GM23338 (cell line): ENCODE measurements around the gene ZSCAN9. TPM values are rescaled to one million over a fixed set of nuclear protein-coding genes. Genes with fewer than 3 reads are reported as not detected.

Source experiments
- ATAC-seq: fragments of 200-7000 bp; cut with Tn5 transposase; 3 replicates; pipeline ENCODE4 v1.9.1; 2020
- DNase-seq: peaks from one replicate; pipeline ENCODE4 v3.0.0-alpha.2; 2015; ENCODE audit warnings: low spot score
- H2AFZ ChIP-seq: fragments of 200-600 bp; sonication (generic); 2 replicates; pipeline ENCODE4 v1.8.0; 2016; ENCODE audit warnings: antibody characterized with exemption, mild to moderate bottlenecking, moderate library complexity
- H3F3A ChIP-seq: fragments of 200-600 bp; sonication (generic); replicated peaks from 2 replicates; pipeline ENCODE4 v1.8.0; 2017; ENCODE audit warnings: antibody characterized with exemption, mixed run types, low read depth
- H3K27ac ChIP-seq: fragments of 200-600 bp; sonication (generic); 2 replicates; pipeline ENCODE4 v1.6.1; 2016; ENCODE audit warnings: low read depth
- H3K27me3 ChIP-seq: fragments of 200-600 bp; sonication (generic); 2 replicates; pipeline ENCODE4 v1.8.0; 2016; ENCODE audit warnings: mild to moderate bottlenecking, mixed run types, moderate library complexity; ENCODE audit not compliant: insufficient read depth
- H3K36me3 ChIP-seq: fragments of 200-600 bp; sonication (generic); 2 replicates; pipeline ENCODE4 v1.8.0; 2016; ENCODE audit warnings: mild to moderate bottlenecking; ENCODE audit not compliant: insufficient read depth
- H3K4me1 ChIP-seq: fragments of 200-600 bp; sonication (generic); 2 replicates; pipeline ENCODE4 v1.8.0; 2016; ENCODE audit warnings: mild to moderate bottlenecking, moderate library complexity; ENCODE audit not compliant: insufficient read depth
- H3K4me2 ChIP-seq: fragments of 200-600 bp; sonication (generic); 2 replicates; pipeline ENCODE4 v1.7.1; 2017; ENCODE audit warnings: mixed run types
- H3K4me3 ChIP-seq: fragments of 200-600 bp; sonication (generic); 2 replicates; pipeline ENCODE4 v1.6.1; 2016; ENCODE audit warnings: mixed run types
- H3K79me2 ChIP-seq: fragments of 200-600 bp; sonication (generic); replicated peaks from 2 replicates; pipeline ENCODE4 v1.8.0; 2017; ENCODE audit warnings: mild to moderate bottlenecking; ENCODE audit not compliant: insufficient read depth
- H3K9me2 ChIP-seq: fragments of 200-600 bp; sonication (generic); 2 replicates; pipeline ENCODE4 v1.8.0; 2017; ENCODE audit not compliant: insufficient read depth
- H4K20me1 ChIP-seq: fragments of 200-600 bp; sonication (generic); replicated peaks from 2 replicates; pipeline ENCODE4 v1.8.0; 2017; ENCODE audit warnings: mild to moderate bottlenecking; ENCODE audit not compliant: insufficient read depth
- H3K27ac Mint-ChIP-seq: 2 replicates; pipeline ENCODE4 v1.8.0; 2020; ENCODE audit warnings: inconsistent platforms, mild to moderate bottlenecking, moderate library complexity, mixed read lengths
- H3K27me3 Mint-ChIP-seq: 3 replicates; pipeline ENCODE4 v1.8.0; 2022; ENCODE audit warnings: low read depth, mild to moderate bottlenecking, moderate library complexity, mixed read lengths, inconsistent platforms; ENCODE audit not compliant: insufficient read depth, poor library complexity
- H3K36me3 Mint-ChIP-seq: 3 replicates; pipeline ENCODE4 v1.8.0; 2021; ENCODE audit warnings: low read depth, mild to moderate bottlenecking, inconsistent platforms, moderate library complexity, mixed read lengths
- H3K4me1 Mint-ChIP-seq: 3 replicates; pipeline ENCODE4 v1.8.0; 2020; ENCODE audit warnings: mild to moderate bottlenecking, inconsistent platforms, mixed read lengths
- H3K4me3 Mint-ChIP-seq: 3 replicates; pipeline ENCODE4 v1.8.0; 2021; ENCODE audit warnings: moderate library complexity, mild to moderate bottlenecking, inconsistent platforms, mixed read lengths
- H3K9me3 Mint-ChIP-seq: 3 replicates; pipeline ENCODE4 v1.8.0; 2020; ENCODE audit warnings: moderate library complexity, mild to moderate bottlenecking, inconsistent platforms, mixed read lengths
- CREB1 ChIP-seq: fragments of 250-450 bp; sonication (Bioruptor Pico); IDR thresholded peaks from 2 replicates; pipeline ENCODE4 v1.5.0; 2020; ENCODE audit warnings: low read depth, mild to moderate bottlenecking, moderate library complexity
- EZH2phosphoT487 ChIP-seq: fragments of 200-600 bp; sonication (generic); IDR thresholded peaks from one replicate; pipeline ENCODE4 v1.8.1; 2018; ENCODE audit warnings: antibody characterized with exemption; ENCODE audit not compliant: unreplicated experiment
- JUNB ChIP-seq: IDR thresholded peaks from one replicate; pipeline ENCODE4 v1.6.1; 2016; ENCODE audit warnings: antibody characterized with exemption; ENCODE audit not compliant: unreplicated experiment
- NANOG ChIP-seq: IDR thresholded peaks from 2 replicates; pipeline ENCODE4 v1.6.1; 2016; ENCODE audit warnings: antibody characterized with exemption, borderline replicate concordance
- POLR2AphosphoS5 ChIP-seq: IDR thresholded peaks from 2 replicates; pipeline ENCODE4 v1.6.1; 2016; ENCODE audit warnings: antibody characterized with exemption, low read depth
- ZNF114 ChIP-seq: fragments of 250-450 bp; sonication (Bioruptor Pico); IDR thresholded peaks from 2 replicates; pipeline ENCODE4 v1.5.0; 2020; ENCODE audit warnings: mild to moderate bottlenecking, moderate library complexity
- ZNF331 ChIP-seq: fragments of 250-450 bp; sonication (Bioruptor Pico); IDR thresholded peaks from 2 replicates; pipeline ENCODE4 v1.5.0; 2020; ENCODE audit warnings: low read depth, mild to moderate bottlenecking, moderate library complexity
- polyA plus RNA-seq: library from polyadenylated mRNA; unstranded; fragments of >200 nt; fragmentation: Nextera tagmentation; extraction: Ambion mirVana; gene quantifications from 2 replicates; pipeline ENCODE4 v1.2.1, GENCODE V29; 2016
- total RNA-seq: library from RNA; depleted of rRNA; stranded (reverse); fragments of >200 nt; shearing (Covaris generic); gene quantifications from 2 replicates; pipeline ENCODE4 v1.2.3, GENCODE V29; 2014
- TF ChIP-seq, protein P1 (sequence below): fragments of 250-450 bp; sonication (Bioruptor Pico); IDR thresholded peaks from 2 replicates; pipeline ENCODE4 v1.5.0; 2020; ENCODE audit warnings: mild to moderate bottlenecking, moderate library complexity
- TF ChIP-seq, protein P2 (sequence below): IDR thresholded peaks from one replicate; pipeline ENCODE4 v1.6.1; 2018; ENCODE audit warnings: antibody characterized with exemption; ENCODE audit not compliant: unreplicated experiment

The ZSCAN9 gene
- total and polyA plus RNA-seq, 2 experiments from 2014 or later = 10.0 to 10.9 TPM

DNA sequence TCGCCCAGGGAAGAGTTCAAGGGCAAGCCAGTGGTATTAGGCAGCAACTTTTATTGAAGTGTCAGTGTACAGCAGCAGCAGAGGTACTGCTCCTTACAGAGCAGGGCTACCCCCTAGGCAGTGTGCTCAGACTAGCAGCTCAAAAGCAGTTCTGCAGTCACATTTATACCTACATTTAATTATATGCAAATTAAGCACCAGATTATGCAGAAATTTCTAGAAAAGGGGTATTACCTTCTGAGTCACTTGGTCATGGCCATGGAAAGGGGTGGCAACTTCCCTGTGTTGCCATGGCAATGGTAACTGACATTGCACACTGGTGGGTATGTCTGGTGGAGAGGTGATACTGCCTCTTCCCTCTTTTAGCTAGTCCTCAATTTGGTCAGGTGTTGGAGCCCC, 29.0 kb downstream of the ZSCAN9 start (continued):
- TF ChIP-seq, protein P1, sequence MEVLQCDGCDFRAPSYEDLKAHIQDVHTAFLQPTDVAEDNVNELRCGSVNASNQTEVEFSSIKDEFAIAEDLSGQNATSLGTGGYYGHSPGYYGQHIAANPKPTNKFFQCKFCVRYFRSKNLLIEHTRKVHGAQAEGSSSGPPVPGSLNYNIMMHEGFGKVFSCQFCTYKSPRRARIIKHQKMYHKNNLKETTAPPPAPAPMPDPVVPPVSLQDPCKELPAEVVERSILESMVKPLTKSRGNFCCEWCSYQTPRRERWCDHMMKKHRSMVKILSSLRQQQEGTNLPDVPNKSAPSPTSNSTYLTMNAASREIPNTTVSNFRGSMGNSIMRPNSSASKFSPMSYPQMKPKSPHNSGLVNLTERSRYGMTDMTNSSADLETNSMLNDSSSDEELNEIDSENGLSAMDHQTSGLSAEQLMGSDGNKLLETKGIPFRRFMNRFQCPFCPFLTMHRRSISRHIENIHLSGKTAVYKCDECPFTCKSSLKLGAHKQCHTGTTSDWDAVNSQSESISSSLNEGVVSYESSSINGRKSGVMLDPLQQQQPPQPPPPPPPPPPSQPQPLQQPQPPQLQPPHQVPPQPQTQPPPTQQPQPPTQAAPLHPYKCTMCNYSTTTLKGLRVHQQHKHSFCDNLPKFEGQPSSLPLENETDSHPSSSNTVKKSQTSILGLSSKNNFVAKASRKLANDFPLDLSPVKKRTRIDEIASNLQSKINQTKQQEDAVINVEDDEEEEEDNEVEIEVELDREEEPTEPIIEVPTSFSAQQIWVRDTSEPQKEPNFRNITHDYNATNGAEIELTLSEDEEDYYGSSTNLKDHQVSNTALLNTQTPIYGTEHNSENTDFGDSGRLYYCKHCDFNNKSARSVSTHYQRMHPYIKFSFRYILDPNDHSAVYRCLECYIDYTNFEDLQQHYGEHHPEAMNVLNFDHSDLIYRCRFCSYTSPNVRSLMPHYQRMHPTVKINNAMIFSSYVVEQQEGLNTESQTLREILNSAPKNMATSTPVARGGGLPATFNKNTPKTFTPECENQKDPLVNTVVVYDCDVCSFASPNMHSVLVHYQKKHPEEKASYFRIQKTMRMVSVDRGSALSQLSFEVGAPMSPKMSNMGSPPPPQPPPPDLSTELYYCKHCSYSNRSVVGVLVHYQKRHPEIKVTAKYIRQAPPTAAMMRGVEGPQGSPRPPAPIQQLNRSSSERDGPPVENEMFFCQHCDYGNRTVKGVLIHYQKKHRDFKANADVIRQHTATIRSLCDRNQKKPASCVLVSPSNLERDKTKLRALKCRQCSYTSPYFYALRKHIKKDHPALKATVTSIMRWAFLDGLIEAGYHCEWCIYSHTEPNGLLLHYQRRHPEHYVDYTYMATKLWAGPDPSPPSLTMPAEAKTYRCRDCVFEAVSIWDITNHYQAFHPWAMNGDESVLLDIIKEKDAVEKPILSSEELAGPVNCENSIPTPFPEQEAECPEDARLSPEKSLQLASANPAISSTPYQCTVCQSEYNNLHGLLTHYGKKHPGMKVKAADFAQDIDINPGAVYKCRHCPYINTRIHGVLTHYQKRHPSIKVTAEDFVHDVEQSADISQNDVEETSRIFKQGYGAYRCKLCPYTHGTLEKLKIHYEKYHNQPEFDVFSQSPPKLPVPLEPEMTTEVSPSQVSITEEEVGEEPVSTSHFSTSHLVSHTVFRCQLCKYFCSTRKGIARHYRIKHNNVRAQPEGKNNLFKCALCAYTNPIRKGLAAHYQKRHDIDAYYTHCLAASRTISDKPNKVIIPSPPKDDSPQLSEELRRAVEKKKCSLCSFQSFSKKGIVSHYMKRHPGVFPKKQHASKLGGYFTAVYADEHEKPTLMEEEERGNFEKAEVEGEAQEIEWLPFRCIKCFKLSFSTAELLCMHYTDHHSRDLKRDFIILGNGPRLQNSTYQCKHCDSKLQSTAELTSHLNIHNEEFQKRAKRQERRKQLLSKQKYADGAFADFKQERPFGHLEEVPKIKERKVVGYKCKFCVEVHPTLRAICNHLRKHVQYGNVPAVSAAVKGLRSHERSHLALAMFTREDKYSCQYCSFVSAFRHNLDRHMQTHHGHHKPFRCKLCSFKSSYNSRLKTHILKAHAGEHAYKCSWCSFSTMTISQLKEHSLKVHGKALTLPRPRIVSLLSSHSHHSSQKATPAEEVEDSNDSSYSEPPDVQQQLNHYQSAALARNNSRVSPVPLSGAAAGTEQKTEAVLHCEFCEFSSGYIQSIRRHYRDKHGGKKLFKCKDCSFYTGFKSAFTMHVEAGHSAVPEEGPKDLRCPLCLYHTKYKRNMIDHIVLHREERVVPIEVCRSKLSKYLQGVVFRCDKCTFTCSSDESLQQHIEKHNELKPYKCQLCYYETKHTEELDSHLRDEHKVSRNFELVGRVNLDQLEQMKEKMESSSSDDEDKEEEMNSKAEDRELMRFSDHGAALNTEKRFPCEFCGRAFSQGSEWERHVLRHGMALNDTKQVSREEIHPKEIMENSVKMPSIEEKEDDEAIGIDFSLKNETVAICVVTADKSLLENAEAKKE = no peak
- TF ChIP-seq NANOG (no peak), POLR2AphosphoS5 (no peak), JUNB (no peak), ZNF331 (CRISPR knock-in tag) (no peak), ZNF114 (no peak)

DNA sequence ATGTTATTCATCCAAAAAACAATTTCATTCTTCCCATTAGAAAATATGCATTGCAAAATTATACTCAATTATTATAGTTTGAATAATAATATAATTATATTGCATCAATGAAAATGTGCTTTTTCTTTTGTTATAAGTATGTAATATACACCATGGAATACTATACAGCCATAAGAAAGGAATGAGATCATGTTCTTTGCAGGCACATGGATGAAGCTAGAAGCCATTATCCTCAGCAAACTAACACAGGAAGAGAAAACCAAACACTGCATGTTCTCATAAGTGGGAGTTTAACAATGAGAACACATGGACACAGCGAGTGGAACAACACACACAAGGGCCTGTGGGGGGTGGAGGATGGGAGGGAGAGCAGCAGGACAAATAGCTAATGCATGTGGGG, 32.0 kb downstream of the ZSCAN9 start:
- H3K9me2 ChIP-seq = no peaks in the 10 kb centered on the region
- H3K36me3 ChIP-seq = no peaks in the 10 kb centered on the region
- DNase-seq (no peak), ATAC-seq (no peak)
- H3K27me3 Mint-ChIP-seq = peaks cover 27% of the 10 kb centered on the region
- H3K9me3 Mint-ChIP-seq = peaks cover 5% of the 10 kb centered on the region; the same call in 2 of the 3 replicates
- H2AFZ ChIP-seq = no peak overlapping the region
- no peaks in the 10 kb centered on the region for H3K79me2 ChIP-seq
- no peak overlapping the region for H3K27ac ChIP-seq
- H3K4me1 ChIP-seq = 0 out of 2 replicates have a peak, but pooled peaks cover 5% of the 10 kb centered on the region
- no peaks in the 10 kb centered on the region for H3K36me3 Mint-ChIP-seq
- no peak overlapping the region for H3K4me3 Mint-ChIP-seq
- H3K4me1 Mint-ChIP-seq = peaks cover 5% of the 10 kb centered on the region
- peaks cover 54% of the 10 kb centered on the region for H3K27me3 ChIP-seq
- H3F3A ChIP-seq = no peaks in the 10 kb centered on the region
- no peak overlapping the region for H3K4me2 ChIP-seq
- H3K27ac Mint-ChIP-seq = no peak overlapping the region
- H4K20me1 ChIP-seq = no peaks in the 10 kb centered on the region
- H3K4me3 ChIP-seq = no peak overlapping the region
- TF ChIP-seq CREB1 (CRISPR knock-in tag) (no peak), EZH2phosphoT487 (no peak)
- TF ChIP-seq, protein P2, sequence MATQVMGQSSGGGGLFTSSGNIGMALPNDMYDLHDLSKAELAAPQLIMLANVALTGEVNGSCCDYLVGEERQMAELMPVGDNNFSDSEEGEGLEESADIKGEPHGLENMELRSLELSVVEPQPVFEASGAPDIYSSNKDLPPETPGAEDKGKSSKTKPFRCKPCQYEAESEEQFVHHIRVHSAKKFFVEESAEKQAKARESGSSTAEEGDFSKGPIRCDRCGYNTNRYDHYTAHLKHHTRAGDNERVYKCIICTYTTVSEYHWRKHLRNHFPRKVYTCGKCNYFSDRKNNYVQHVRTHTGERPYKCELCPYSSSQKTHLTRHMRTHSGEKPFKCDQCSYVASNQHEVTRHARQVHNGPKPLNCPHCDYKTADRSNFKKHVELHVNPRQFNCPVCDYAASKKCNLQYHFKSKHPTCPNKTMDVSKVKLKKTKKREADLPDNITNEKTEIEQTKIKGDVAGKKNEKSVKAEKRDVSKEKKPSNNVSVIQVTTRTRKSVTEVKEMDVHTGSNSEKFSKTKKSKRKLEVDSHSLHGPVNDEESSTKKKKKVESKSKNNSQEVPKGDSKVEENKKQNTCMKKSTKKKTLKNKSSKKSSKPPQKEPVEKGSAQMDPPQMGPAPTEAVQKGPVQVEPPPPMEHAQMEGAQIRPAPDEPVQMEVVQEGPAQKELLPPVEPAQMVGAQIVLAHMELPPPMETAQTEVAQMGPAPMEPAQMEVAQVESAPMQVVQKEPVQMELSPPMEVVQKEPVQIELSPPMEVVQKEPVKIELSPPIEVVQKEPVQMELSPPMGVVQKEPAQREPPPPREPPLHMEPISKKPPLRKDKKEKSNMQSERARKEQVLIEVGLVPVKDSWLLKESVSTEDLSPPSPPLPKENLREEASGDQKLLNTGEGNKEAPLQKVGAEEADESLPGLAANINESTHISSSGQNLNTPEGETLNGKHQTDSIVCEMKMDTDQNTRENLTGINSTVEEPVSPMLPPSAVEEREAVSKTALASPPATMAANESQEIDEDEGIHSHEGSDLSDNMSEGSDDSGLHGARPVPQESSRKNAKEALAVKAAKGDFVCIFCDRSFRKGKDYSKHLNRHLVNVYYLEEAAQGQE = no peak
